H9 (cell line): Measurements from ENCODE around the gene C5orf58. TPM values are rescaled to one million over a fixed set of nuclear protein-coding genes. Genes with fewer than 3 reads are reported as not detected.

Experiments used
- DNase-seq: peaks from one replicate; pipeline ENCODE4 v3.0.0-alpha.2; 2017
- H2AFZ ChIP-seq: one replicate; pipeline ENCODE4 v1.6.1; 2013; ENCODE audit warnings: mild to moderate bottlenecking, low read length, control low read depth, moderate library complexity
- H2AK5ac ChIP-seq: 2 replicates; pipeline ENCODE4 v1.6.1; 2013; ENCODE audit warnings: low read length, control low read depth, mixed read lengths; ENCODE audit not compliant: insufficient read length
- H2BK120ac ChIP-seq: one replicate; pipeline ENCODE4 v1.6.1; 2013; ENCODE audit warnings: low read depth, mild to moderate bottlenecking, low read length, control low read depth, inconsistent platforms; ENCODE audit not compliant: poor library complexity, severe bottlenecking
- H2BK12ac ChIP-seq: 2 replicates; pipeline ENCODE4 v1.6.1; 2013; ENCODE audit warnings: low read length, control low read depth, mixed read lengths, low read depth; ENCODE audit not compliant: insufficient read length
- H2BK15ac ChIP-seq: 2 replicates; pipeline ENCODE4 v1.6.1; 2013; ENCODE audit warnings: low read depth, low read length, control low read depth
- H2BK20ac ChIP-seq: one replicate; pipeline ENCODE4 v1.6.1; 2013; ENCODE audit warnings: low read depth, mild to moderate bottlenecking, low read length, control low read depth, inconsistent platforms; ENCODE audit not compliant: poor library complexity, severe bottlenecking
- H2BK5ac ChIP-seq: 2 replicates; pipeline ENCODE4 v1.6.1; 2013; ENCODE audit warnings: low read length, control low read depth, mixed read lengths; ENCODE audit not compliant: insufficient read length
- H3K14ac ChIP-seq: 2 replicates; pipeline ENCODE4 v1.6.1; 2013; ENCODE audit warnings: low read length, control low read depth; ENCODE audit not compliant: insufficient read depth
- H3K18ac ChIP-seq: 2 replicates; pipeline ENCODE4 v1.6.1; 2013; ENCODE audit warnings: low read depth, mild to moderate bottlenecking, mixed read lengths, low read length, control low read depth; ENCODE audit not compliant: insufficient read length
- H3K23ac ChIP-seq: 2 replicates; pipeline ENCODE4 v1.6.1; 2013; ENCODE audit warnings: low read length, control low read depth, mixed read lengths, low read depth; ENCODE audit not compliant: insufficient read length
- H3K23me2 ChIP-seq: 2 replicates; pipeline ENCODE4 v1.6.1; 2013; ENCODE audit warnings: low read depth, mild to moderate bottlenecking, mixed read lengths, low read length, control low read depth; ENCODE audit not compliant: insufficient read length, poor library complexity, severe bottlenecking
- H3K27ac ChIP-seq: 2 replicates; pipeline ENCODE4 v1.5.1; 2013; ENCODE audit warnings: low read length, control low read depth, mixed read lengths, low read depth; ENCODE audit not compliant: insufficient read length
- H3K27me3 ChIP-seq: 2 replicates; pipeline ENCODE4 v1.6.1; 2013; ENCODE audit warnings: low read length, control low read depth, inconsistent platforms; ENCODE audit not compliant: insufficient read depth
- H3K4ac ChIP-seq: 2 replicates; pipeline ENCODE4 v1.6.1; 2013; ENCODE audit warnings: low read depth, mild to moderate bottlenecking, control low read depth, inconsistent platforms, low read length, moderate library complexity
- H3K4me1 ChIP-seq: 2 replicates; pipeline ENCODE4 v1.6.1; 2013; ENCODE audit warnings: low read length, control low read depth, inconsistent platforms; ENCODE audit not compliant: insufficient read depth
- H3K4me2 ChIP-seq: 2 replicates; pipeline ENCODE4 v1.6.1; 2013; ENCODE audit warnings: low read length, control low read depth, mixed read lengths; ENCODE audit not compliant: insufficient read length, insufficient read depth
- H3K56ac ChIP-seq: 2 replicates; pipeline ENCODE4 v1.6.1; 2013; ENCODE audit warnings: low read depth, mild to moderate bottlenecking, mixed read lengths, low read length, control low read depth; ENCODE audit not compliant: insufficient read length
- H3K79me1 ChIP-seq: 2 replicates; pipeline ENCODE4 v1.6.1; 2013; ENCODE audit warnings: low read depth, mild to moderate bottlenecking, moderate library complexity, low read length, control low read depth, inconsistent platforms; ENCODE audit not compliant: insufficient read depth, poor library complexity, severe bottlenecking
- H3K79me2 ChIP-seq: 2 replicates; pipeline ENCODE4 v1.6.1; 2013; ENCODE audit warnings: low read length, control low read depth, inconsistent platforms; ENCODE audit not compliant: insufficient read depth
- H3K9ac ChIP-seq: 2 replicates; pipeline ENCODE4 v1.6.1; 2013; ENCODE audit warnings: low read length, control low read depth, mixed read lengths; ENCODE audit not compliant: insufficient read length; ENCODE audit errors: extremely low read depth
- H3K9me3 ChIP-seq: one replicate; pipeline ENCODE4 v1.6.1; 2013; ENCODE audit warnings: low read depth, low read length, inconsistent platforms; ENCODE audit not compliant: control insufficient read depth
- H3T11ph ChIP-seq: one replicate; pipeline ENCODE4 v1.6.1; 2013; ENCODE audit warnings: mild to moderate bottlenecking, low read length, control low read depth, inconsistent platforms
- H4K20me1 ChIP-seq: one replicate; pipeline ENCODE4 v1.6.1; 2013; ENCODE audit not compliant: control insufficient read depth, insufficient read length, insufficient read depth
- H4K5ac ChIP-seq: 2 replicates; pipeline ENCODE4 v1.6.1; 2013; ENCODE audit warnings: low read depth, mild to moderate bottlenecking, mixed read lengths, low read length, control low read depth; ENCODE audit not compliant: insufficient read length
- H4K8ac ChIP-seq: replicated peaks from 2 replicates; pipeline ENCODE4 v1.6.1; 2013; ENCODE audit warnings: low read length, control low read depth, mixed read lengths, low read depth; ENCODE audit not compliant: insufficient read length
- H4K91ac ChIP-seq: 2 replicates; pipeline ENCODE4 v1.6.1; 2013; ENCODE audit warnings: low read depth, mild to moderate bottlenecking, moderate library complexity, mixed read lengths, low read length, control low read depth; ENCODE audit not compliant: insufficient read length
- H3K27ac Mint-ChIP-seq, 3 experiments: 2 replicates in 2 of 3; 3 replicates in 1 of 3; pipeline ENCODE4 v1.8.0; 2020 to 2021; ENCODE audit warnings: mixed read lengths in 3 of 3, mild to moderate bottlenecking in 1 of 3, moderate library complexity in 1 of 3
- H3K27me3 Mint-ChIP-seq: 2 replicates; pipeline ENCODE4 v1.8.0; 2021; ENCODE audit warnings: low read depth, mild to moderate bottlenecking, moderate library complexity, mixed read lengths
- H3K36me3 Mint-ChIP-seq, 3 experiments: 2 replicates in 2 of 3; 3 replicates in 1 of 3; pipeline ENCODE4 v1.8.0; 2020 to 2021; ENCODE audit warnings: low read depth in 3 of 3, mixed read lengths in 3 of 3; ENCODE audit not compliant: insufficient read depth in 1 of 3
- H3K4me1 Mint-ChIP-seq, 2 experiments: 2 replicates each; pipeline ENCODE4 v1.8.0; 2020; ENCODE audit warnings: mixed read lengths in 2 of 2
- H3K4me3 Mint-ChIP-seq, 2 experiments: 2 replicates in 1 of 2; 3 replicates in 1 of 2; pipeline ENCODE4 v1.8.0; 2020 to 2021; ENCODE audit warnings: mild to moderate bottlenecking in 2 of 2, mixed read lengths in 2 of 2, moderate library complexity in 1 of 2
- H3K9me3 Mint-ChIP-seq, 2 experiments: 2 replicates in 1 of 2; 3 replicates in 1 of 2; pipeline ENCODE4 v1.8.0; 2020; ENCODE audit warnings: mild to moderate bottlenecking in 2 of 2, mixed read lengths in 2 of 2, moderate library complexity in 1 of 2
- WGBS: extraction: QIAGEN DNeasy Blood & Tissue Kit; methylation state at CpG from one replicate; pipeline ENCODE4 v1.1.7; 2013; ENCODE audit warnings: missing lambda C conversion rate, low lambda C conversion rate, mixed read lengths; ENCODE audit not compliant: insufficient read length; ENCODE audit errors: extremely low coverage; 5-methylcytosine and 5-hydroxymethylcytosine counted together
- total RNA-seq: library from RNA; stranded (reverse); gene quantifications from 2 replicates; pipeline ENCODE4 v1.2.1, GENCODE V29; 2021
- TF ChIP-seq, protein P1 (sequence below): fragments of 200-600 bp; sonication (generic); conservative IDR thresholded peaks from 3 replicates; pipeline ENCODE4 v1.8.0; 2021; ENCODE audit warnings: antibody characterized with exemption, mild to moderate bottlenecking

Gene C5orf58
- total RNA-seq, 1 experiment from 2014 or later = 0.90 TPM

DNA sequence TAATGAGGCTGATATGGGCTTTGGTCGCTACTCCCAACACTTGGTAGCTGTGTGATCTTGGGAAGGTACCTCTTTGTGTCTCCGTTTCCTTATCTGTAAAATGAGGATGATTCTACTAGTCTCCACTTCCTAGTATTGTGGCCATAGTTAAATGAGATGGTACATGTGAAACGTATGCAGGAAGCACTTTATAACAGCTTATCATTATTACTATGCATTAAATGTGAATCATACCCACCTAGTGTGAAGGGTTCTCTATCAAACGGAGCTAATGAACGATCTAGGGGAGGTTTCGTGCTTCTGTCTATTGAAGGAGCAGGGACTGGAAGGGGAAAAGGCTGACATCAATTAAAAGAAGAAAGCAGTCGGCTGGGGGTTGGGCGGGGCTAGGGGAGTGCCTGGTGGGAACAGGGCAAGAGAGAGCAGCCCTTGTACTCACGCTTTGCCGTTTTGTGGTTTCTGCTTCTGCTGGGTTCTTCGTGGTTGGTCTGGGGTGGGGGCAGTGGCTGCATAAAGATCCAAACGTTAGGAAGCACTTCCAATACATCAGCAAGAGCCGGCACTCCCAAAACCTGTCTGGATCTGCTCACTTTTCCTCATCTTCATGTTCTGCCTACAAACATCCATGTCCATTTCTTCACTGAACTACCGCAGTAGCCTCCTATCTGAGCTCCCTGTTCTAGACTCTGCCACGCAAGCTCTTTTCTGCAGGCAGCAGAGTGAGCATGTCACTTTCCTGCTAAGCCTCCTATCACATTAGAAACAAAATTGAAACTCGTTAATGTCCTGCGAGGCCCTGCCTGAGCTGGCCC, 34.0 kb downstream of the C5orf58 start:
- Histone ChIP-seq H3K18ac (no peak overlapping the region), H4K8ac (no peak overlapping the region), H4K91ac (no peak overlapping the region), H3K9me3 (no peaks in the 10 kb centered on the region), H3K27me3 (no peaks in the 10 kb centered on the region), H2BK5ac (no peak overlapping the region), H4K20me1 (no peaks in the 10 kb centered on the region), H2AK5ac (no peak overlapping the region), H3K23ac (no peak overlapping the region), H3K14ac (no peak overlapping the region), H3K4me1 (peaks cover 8% of the 10 kb centered on the region; the same call in 1 of the 2 replicates), H3T11ph (no peak overlapping the region), H3K4ac (no peak overlapping the region), H2BK12ac (no peak overlapping the region), H2AFZ (no peak overlapping the region), H2BK15ac (no peak overlapping the region), H3K79me1 (no peaks in the 10 kb centered on the region), H3K4me2 (no peak overlapping the region), H3K23me2 (no peaks in the 10 kb centered on the region), H3K79me2 (no peaks in the 10 kb centered on the region), H3K9ac (no peak overlapping the region), H3K27ac (no peak overlapping the region), H4K5ac (no peak overlapping the region), H3K56ac (no peak overlapping the region), H2BK120ac (no peak overlapping the region), H2BK20ac (no peak overlapping the region)
- TF ChIP-seq, protein P1, sequence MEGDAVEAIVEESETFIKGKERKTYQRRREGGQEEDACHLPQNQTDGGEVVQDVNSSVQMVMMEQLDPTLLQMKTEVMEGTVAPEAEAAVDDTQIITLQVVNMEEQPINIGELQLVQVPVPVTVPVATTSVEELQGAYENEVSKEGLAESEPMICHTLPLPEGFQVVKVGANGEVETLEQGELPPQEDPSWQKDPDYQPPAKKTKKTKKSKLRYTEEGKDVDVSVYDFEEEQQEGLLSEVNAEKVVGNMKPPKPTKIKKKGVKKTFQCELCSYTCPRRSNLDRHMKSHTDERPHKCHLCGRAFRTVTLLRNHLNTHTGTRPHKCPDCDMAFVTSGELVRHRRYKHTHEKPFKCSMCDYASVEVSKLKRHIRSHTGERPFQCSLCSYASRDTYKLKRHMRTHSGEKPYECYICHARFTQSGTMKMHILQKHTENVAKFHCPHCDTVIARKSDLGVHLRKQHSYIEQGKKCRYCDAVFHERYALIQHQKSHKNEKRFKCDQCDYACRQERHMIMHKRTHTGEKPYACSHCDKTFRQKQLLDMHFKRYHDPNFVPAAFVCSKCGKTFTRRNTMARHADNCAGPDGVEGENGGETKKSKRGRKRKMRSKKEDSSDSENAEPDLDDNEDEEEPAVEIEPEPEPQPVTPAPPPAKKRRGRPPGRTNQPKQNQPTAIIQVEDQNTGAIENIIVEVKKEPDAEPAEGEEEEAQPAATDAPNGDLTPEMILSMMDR = no peak
- H3K4me3 Mint-ChIP-seq = peak overlapping the region in 1 of 2 experiments; percentile 2; a peak in 1 of 5 replicates
- no CpG with 5 or more reads among the region's 17 CpGs for WGBS
- peaks cover 45 to 60% of the 10 kb centered on the region in 2 experiments for H3K4me1 Mint-ChIP-seq
- H3K27ac Mint-ChIP-seq = no peak overlapping the region
- H3K27me3 Mint-ChIP-seq = peaks cover 10% of the 10 kb centered on the region
- no peaks in the 10 kb centered on the region for H3K9me3 Mint-ChIP-seq
- no peak for DNase-seq
- no peaks in the 10 kb centered on the region for H3K36me3 Mint-ChIP-seq
